GM23248 (cell line): ENCODE measurements around the gene DENND6B. TPM values are rescaled to one million over a fixed set of nuclear protein-coding genes. Genes with fewer than 3 reads are reported as not detected.

Source experiments
- DNase-seq: peaks from one replicate; pipeline ENCODE4 v3.0.0-alpha.2; 2015
- H2AFZ ChIP-seq: fragments of 200-600 bp; sonication (generic); 2 replicates; pipeline ENCODE4 v1.6.1; 2016; ENCODE audit warnings: antibody characterized with exemption
- H3F3A ChIP-seq: fragments of 200-600 bp; sonication (generic); 2 replicates; pipeline ENCODE4 v1.6.1; 2016; ENCODE audit warnings: mild to moderate bottlenecking, antibody characterized with exemption, mixed run types; ENCODE audit not compliant: insufficient read depth
- H3K27ac ChIP-seq: fragments of 200-600 bp; sonication (generic); 2 replicates; pipeline ENCODE4 v1.5.1; 2016; ENCODE audit warnings: mild to moderate bottlenecking
- H3K27me3 ChIP-seq: fragments of 200-600 bp; sonication (generic); replicated peaks from 2 replicates; pipeline ENCODE4 v1.6.1; 2016; ENCODE audit warnings: mild to moderate bottlenecking; ENCODE audit not compliant: insufficient read depth
- H3K36me3 ChIP-seq: fragments of 200-600 bp; sonication (generic); 2 replicates; pipeline ENCODE4 v1.6.1; 2016; ENCODE audit warnings: low read depth, mild to moderate bottlenecking
- H3K4me1 ChIP-seq: fragments of 200-600 bp; sonication (generic); 2 replicates; pipeline ENCODE4 v1.6.1; 2016; ENCODE audit warnings: mild to moderate bottlenecking; ENCODE audit not compliant: insufficient read depth
- H3K4me2 ChIP-seq: fragments of 200-600 bp; sonication (generic); one replicate; pipeline ENCODE4 v1.6.1; 2016; ENCODE audit warnings: mild to moderate bottlenecking; ENCODE audit not compliant: unreplicated experiment
- H3K4me3 ChIP-seq: fragments of 200-600 bp; sonication (generic); 2 replicates; pipeline ENCODE4 v1.5.1; 2016; ENCODE audit warnings: mild to moderate bottlenecking
- H3K79me2 ChIP-seq: fragments of 200-600 bp; sonication (generic); 2 replicates; pipeline ENCODE4 v1.6.1; 2016; ENCODE audit warnings: mild to moderate bottlenecking; ENCODE audit not compliant: insufficient read depth
- H3K9ac ChIP-seq: fragments of 200-600 bp; sonication (generic); 2 replicates; pipeline ENCODE4 v1.6.1; 2016; ENCODE audit warnings: mild to moderate bottlenecking
- H3K9me2 ChIP-seq: fragments of 200-600 bp; sonication (generic); 2 replicates; pipeline ENCODE4 v1.6.1; 2016; ENCODE audit warnings: mixed run types, mild to moderate bottlenecking, moderate library complexity; ENCODE audit not compliant: insufficient read depth
- H3K9me3 ChIP-seq: fragments of 200-600 bp; sonication (generic); one replicate; pipeline ENCODE4 v1.6.1; 2017; ENCODE audit warnings: low read depth
- H4K20me1 ChIP-seq: fragments of 200-600 bp; sonication (generic); 2 replicates; pipeline ENCODE4 v1.6.0; 2016; ENCODE audit not compliant: insufficient read depth
- EZH2 ChIP-seq: fragments of 200-600 bp; sonication (generic); IDR thresholded peaks from 2 replicates; pipeline ENCODE4 v1.6.1; 2018; ENCODE audit warnings: antibody characterized with exemption, mild to moderate bottlenecking; ENCODE audit not compliant: insufficient read depth, poor library complexity, severe bottlenecking
- EZH2phosphoT487 ChIP-seq: fragments of 200-600 bp; sonication (generic); IDR thresholded peaks from 2 replicates; pipeline ENCODE4 v1.6.1; 2018; ENCODE audit warnings: antibody characterized with exemption, moderate library complexity, mild to moderate bottlenecking, low read depth; ENCODE audit not compliant: insufficient read depth
- WGBS, 2 experiments: methylation state at CpG; one replicate each; pipeline ENCODE4 v1.1.6; 2015 to 2017; ENCODE audit warnings: low lambda C conversion rate in 2 of 2, low coverage in 1 of 2; ENCODE audit errors: missing lambda C conversion rate in 2 of 2; 5-methylcytosine and 5-hydroxymethylcytosine counted together
- in situ Hi-C: fragments of 300-500 bp; cut with MboI; formaldehyde crosslinking; loops from 2 replicates; pipeline ENCODE4 v1.15.0; 2020
- polyA plus RNA-seq: library from polyadenylated mRNA; unstranded; fragments of >200 nt; fragmentation: Nextera tagmentation; extraction: Ambion mirVana; gene quantifications from 2 replicates; pipeline ENCODE4 v1.2.1, GENCODE V29; 2016
- total RNA-seq: library from RNA; depleted of rRNA; stranded (reverse); fragments of >200 nt; shearing (Covaris generic); gene quantifications from 2 replicates; pipeline ENCODE4 v1.2.3, GENCODE V29; 2014; rRNA removed

Gene DENND6B, protein sequence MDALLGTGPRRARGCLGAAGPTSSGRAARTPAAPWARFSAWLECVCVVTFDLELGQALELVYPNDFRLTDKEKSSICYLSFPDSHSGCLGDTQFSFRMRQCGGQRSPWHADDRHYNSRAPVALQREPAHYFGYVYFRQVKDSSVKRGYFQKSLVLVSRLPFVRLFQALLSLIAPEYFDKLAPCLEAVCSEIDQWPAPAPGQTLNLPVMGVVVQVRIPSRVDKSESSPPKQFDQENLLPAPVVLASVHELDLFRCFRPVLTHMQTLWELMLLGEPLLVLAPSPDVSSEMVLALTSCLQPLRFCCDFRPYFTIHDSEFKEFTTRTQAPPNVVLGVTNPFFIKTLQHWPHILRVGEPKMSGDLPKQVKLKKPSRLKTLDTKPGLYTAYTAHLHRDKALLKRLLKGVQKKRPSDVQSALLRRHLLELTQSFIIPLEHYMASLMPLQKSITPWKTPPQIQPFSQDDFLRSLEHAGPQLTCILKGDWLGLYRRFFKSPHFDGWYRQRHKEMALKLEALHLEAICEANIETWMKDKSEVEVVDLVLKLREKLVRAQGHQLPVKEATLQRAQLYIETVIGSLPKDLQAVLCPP
- total RNA-seq = 3.3 and 5.7 TPM in 2 replicates
- 6.1 and 6.6 TPM in 2 replicates for polyA plus RNA-seq

DNA sequence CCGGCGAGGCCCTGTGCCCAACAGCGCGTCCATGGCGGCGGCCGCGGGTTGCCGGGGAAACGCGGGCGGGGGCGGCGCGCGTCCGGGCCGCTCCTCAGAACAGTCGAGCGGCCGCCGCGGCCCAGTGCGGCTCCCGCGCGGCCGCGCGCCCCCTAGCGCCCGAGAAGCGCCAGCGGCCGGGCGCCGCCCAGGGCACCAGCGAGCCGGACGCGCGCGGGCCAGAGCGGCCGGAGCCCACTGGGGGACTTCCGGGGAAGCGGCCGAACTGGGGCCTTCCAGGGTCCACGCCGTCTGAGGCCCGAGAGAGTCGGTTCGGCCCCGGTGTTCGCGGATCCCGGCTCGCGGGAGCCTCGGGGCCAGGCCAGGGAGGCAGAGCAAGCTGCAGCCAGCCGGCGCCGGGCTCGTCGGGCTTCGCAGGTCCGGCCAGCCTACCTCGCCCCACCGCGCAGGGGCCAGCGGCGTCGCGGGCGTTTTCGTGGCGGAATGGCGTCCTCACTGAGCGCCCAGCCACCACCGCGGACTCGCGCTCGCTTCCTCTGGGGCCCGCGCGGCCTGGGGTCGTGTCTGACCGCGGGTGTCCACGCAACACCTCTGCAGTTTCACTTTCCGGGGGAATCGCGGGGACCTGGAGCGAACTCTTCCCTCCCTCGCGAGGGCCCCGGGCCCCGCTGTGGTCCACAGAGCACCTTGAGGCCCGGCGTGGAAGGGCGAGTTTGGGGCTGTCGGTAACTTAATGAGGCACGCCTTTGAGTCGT lies at the start of gene DENND6B:
TSS of gene DENND6B (minus strand) at position 57 of the 755 bp plus-strand sequence. CDS start at position 33, 24 bp downstream.
- H3K27me3 ChIP-seq = no peaks in the 10 kb centered on the region
- no peaks in the 10 kb centered on the region for H3K9me2 ChIP-seq
- peak within 1 kb of the TSS; percentile 82 for H2AFZ ChIP-seq
- 2% methylated on average over 51 to 52 of the region's 105 CpGs for WGBS, 2 experiments
- H3K36me3 ChIP-seq = no peaks in the 10 kb centered on the region
- H3K79me2 ChIP-seq = peaks cover 26% of the 10 kb centered on the region; the same call in 1 of the 2 replicates
- 0 out of 2 replicates have a peak, but pooled peaks cover 4% of the 10 kb centered on the region for H3K4me1 ChIP-seq
- H3K27ac ChIP-seq = peak within 1 kb of the TSS; percentile 76
- peak within 1 kb of the TSS; percentile 81 for H3K4me3 ChIP-seq
- in situ Hi-C loops = no loop called here
- peaks cover 7% of the 10 kb centered on the region; the same call in 1 of the 2 replicates for H3F3A ChIP-seq
- H4K20me1 ChIP-seq = no peaks in the 10 kb centered on the region
- no peak for TF ChIP-seq EZH2
- TF ChIP-seq EZH2phosphoT487 = no peak
- DNase-seq = peak; percentile 93
- peak within 1 kb of the TSS; percentile 77 for H3K4me2 ChIP-seq
- peak within 1 kb of the TSS; percentile 95 for H3K9ac ChIP-seq
- H3K9me3 ChIP-seq = no peaks in the 10 kb centered on the region

DNA sequence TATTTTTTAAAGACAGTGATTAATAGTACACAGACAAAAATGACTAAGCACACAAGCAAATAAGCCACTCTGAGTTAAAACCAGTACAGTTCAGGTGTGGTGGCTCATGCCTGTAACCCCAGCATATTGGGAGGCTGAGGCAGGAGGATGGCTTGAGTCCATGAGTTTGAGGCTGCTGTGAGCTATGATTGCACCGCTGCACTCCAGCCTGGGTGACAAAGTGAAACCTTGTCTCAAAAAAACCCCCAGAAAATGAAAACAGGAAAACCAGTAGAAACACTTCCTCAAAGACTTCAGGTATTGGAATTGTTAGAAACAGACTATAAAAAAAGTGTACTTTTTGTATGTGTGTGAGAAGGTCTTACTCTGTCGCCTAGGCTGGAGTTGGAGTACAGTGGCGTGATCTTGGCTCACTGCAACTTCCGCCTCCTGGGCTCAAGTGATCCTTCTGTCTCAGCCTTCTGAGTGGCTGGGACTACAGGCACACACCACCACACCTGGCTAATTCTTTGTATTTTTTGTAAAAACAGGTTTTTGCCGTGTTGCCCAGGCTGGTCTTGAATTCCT lies 49.4 kb upstream of the DENND6B start:
- H2AFZ ChIP-seq = no peak overlapping the region
- H3K4me2 ChIP-seq = no peak overlapping the region
- in situ Hi-C loops = no loop called here
- no peaks in the 10 kb centered on the region for H3F3A ChIP-seq
- 0 out of 2 replicates have a peak, but pooled peaks cover 2% of the 10 kb centered on the region for H4K20me1 ChIP-seq
- 96 to 98% methylated on average over 5 of the region's 5 CpGs for WGBS, 2 experiments
- H3K36me3 ChIP-seq = peaks cover 32% of the 10 kb centered on the region
- H3K9me2 ChIP-seq = no peaks in the 10 kb centered on the region
- H3K4me3 ChIP-seq = no peak overlapping the region
- no peak for DNase-seq
- no peaks in the 10 kb centered on the region for H3K4me1 ChIP-seq
- H3K27me3 ChIP-seq = no peaks in the 10 kb centered on the region
- H3K9me3 ChIP-seq = no peaks in the 10 kb centered on the region
- H3K79me2 ChIP-seq = peaks cover 42% of the 10 kb centered on the region
- TF ChIP-seq EZH2 (no peak), EZH2phosphoT487 (no peak)
- H3K9ac ChIP-seq = no peak overlapping the region
- no peak overlapping the region for H3K27ac ChIP-seq

DNA sequence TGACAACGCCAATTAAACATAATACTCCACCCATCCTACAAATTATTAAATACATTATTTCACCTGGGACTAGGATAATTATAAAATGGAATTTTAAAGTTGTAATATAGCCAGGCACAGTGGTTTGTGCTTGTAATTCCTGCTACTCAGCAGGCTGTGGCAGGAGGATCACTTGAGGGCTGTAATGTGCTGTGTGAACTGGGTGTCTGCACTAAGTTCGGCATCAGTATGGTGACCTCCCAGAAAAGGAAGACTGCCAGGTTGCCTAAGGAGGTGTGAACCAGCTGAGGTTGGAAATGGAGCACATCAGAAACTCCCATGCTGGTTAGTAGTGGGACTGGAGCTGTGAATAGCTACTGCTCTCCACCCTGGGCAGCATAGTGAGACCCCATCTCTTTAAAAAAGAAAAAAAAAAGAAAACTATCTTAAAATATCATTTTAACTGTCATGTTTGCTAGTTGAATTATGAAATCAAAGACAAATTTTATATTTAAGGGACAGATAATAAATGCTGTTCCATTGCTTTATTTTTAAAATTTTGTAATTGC lies 44.4 kb upstream of the DENND6B start:
- no peak overlapping the region for H3K4me2 ChIP-seq
- no peak for DNase-seq
- H3K27ac ChIP-seq = no peak overlapping the region
- no peaks in the 10 kb centered on the region for H3K9me2 ChIP-seq
- no peak overlapping the region for H2AFZ ChIP-seq
- H3K79me2 ChIP-seq = peaks cover 65% of the 10 kb centered on the region
- no peaks in the 10 kb centered on the region for H3K27me3 ChIP-seq
- H3K9me3 ChIP-seq = no peaks in the 10 kb centered on the region
- in situ Hi-C loops = no loop called here
- no peak overlapping the region for H3K9ac ChIP-seq
- no peak overlapping the region for H3K4me3 ChIP-seq
- no peaks in the 10 kb centered on the region for H3K4me1 ChIP-seq
- peaks cover 25% of the 10 kb centered on the region for H3K36me3 ChIP-seq
- no peaks in the 10 kb centered on the region for H3F3A ChIP-seq
- 0 out of 2 replicates have a peak, but pooled peaks cover 7% of the 10 kb centered on the region for H4K20me1 ChIP-seq
- 97 to 100% methylated on average over 2 of the region's 2 CpGs for WGBS, 2 experiments
- no peak for TF ChIP-seq EZH2phosphoT487
- TF ChIP-seq EZH2 = no peak
